HuH-7 (cell line): Measurements from ENCODE around the gene SLC4A1.
A peak's percentile ranks its signal among the peaks of the same experiment; 100 is the strongest.

Experiments used
- DNase-seq: peaks from one replicate; pipeline ENCODE4 v3.0.0; 2011; ENCODE audit warnings: low spot score

SLC4A1 gene

GRCh38 chr17:44283344-44284023 is 15.5 kb upstream of the SLC4A1 start:
- DNase-seq: no peak

GRCh38 chr17:44282264-44282663 is 14.3 kb upstream of the SLC4A1 start:
- no peak for DNase-seq

- DNase-seq: no peak
Measured at GRCh38 chr17:44281570-44281969, 13.6 kb upstream of the SLC4A1 start.

GRCh38 chr17:44280392-44280937 is 12.5 kb upstream of the SLC4A1 start:
- no peak for DNase-seq

- DNase-seq: peak; percentile 56
Measured at GRCh38 chr17:44279666-44280391, 11.9 kb upstream of the SLC4A1 start.

- DNase-seq: no peak
Measured at GRCh38 chr17:44279346-44279665, 11.4 kb upstream of the SLC4A1 start.

- no peak for DNase-seq
Measured at GRCh38 chr17:44277976-44278375, 10.0 kb upstream of the SLC4A1 start.

- DNase-seq: no peak
Measured at GRCh38 chr17:44273607-44274006, 5.7 kb upstream of the SLC4A1 start.

GRCh38 chr17:44272954-44273353 is 5.0 kb upstream of the SLC4A1 start:
- no peak for DNase-seq

GRCh38 chr17:44272321-44272951 is 4.5 kb upstream of the SLC4A1 start:
- DNase-seq: no peak

GRCh38 chr17:44269535-44270240 is 1.8 kb upstream of the SLC4A1 start:
- DNase-seq: no peak

- no peak for DNase-seq
Measured at GRCh38 chr17:44268709-44269534, 987 bp upstream of the SLC4A1 start.

- DNase-seq: no peak
Measured at GRCh38 chr17:44267165-44267455, 825 bp downstream of the SLC4A1 start.

- DNase-seq: no peak
Measured at GRCh38 chr17:44266402-44267164, 1.4 kb downstream of the SLC4A1 start.

GRCh38 chr17:44263345-44263902 is 4.5 kb downstream of the SLC4A1 start:
- no peak for DNase-seq

- no peak for DNase-seq
Measured at GRCh38 chr17:44262654-44263225, 5.2 kb downstream of the SLC4A1 start.

- no peak for DNase-seq
Measured at GRCh38 chr17:44260296-44260695, 7.6 kb downstream of the SLC4A1 start.

GRCh38 chr17:44258811-44259351 is 9.1 kb downstream of the SLC4A1 start:
- DNase-seq: no peak

GRCh38 chr17:44257815-44258760 is 9.8 kb downstream of the SLC4A1 start:
- no peak for DNase-seq
